Loucy (cell line): ENCODE data around the gene FEZ2.

Experiments
- H2AFZ ChIP-seq: fragments of 200-600 bp; sonication (generic); 2 replicates; pipeline ENCODE4 v1.6.0; 2016; ENCODE audit warnings: antibody characterized with exemption, mild to moderate bottlenecking, low read length, moderate library complexity
- H3F3A ChIP-seq: fragments of 200-600 bp; 2 replicates; pipeline ENCODE4 v1.6.0; 2016; ENCODE audit warnings: antibody characterized with exemption, low read depth, mild to moderate bottlenecking
- H3K27me3 ChIP-seq: fragments of 200-600 bp; sonication (generic); 2 replicates; pipeline ENCODE4 v1.6.1; 2014; ENCODE audit warnings: low read length, mild to moderate bottlenecking; ENCODE audit not compliant: insufficient read depth, poor library complexity, severe bottlenecking
- H3K36me3 ChIP-seq: fragments of 200-600 bp; sonication (generic); 2 replicates; pipeline ENCODE4 v1.6.1; 2016; ENCODE audit warnings: low read length; ENCODE audit not compliant: insufficient read depth
- H3K4me1 ChIP-seq: fragments of 200-600 bp; sonication (generic); 2 replicates; pipeline ENCODE4 v1.5.1; 2014; ENCODE audit warnings: low read length, mild to moderate bottlenecking; ENCODE audit not compliant: insufficient read depth, poor library complexity, severe bottlenecking
- H3K4me2 ChIP-seq: fragments of 200-600 bp; sonication (generic); 2 replicates; pipeline ENCODE4 v1.6.0; 2014; ENCODE audit warnings: antibody characterized with exemption, low read length, low read depth, mild to moderate bottlenecking; ENCODE audit not compliant: poor library complexity, severe bottlenecking
- H3K4me3 ChIP-seq: fragments of 200-600 bp; sonication (generic); 2 replicates; pipeline ENCODE4 v1.5.1; 2014; ENCODE audit warnings: low read length, mild to moderate bottlenecking, mixed read lengths; ENCODE audit not compliant: poor library complexity, severe bottlenecking
- H3K79me2 ChIP-seq: fragments of 200-600 bp; sonication (generic); 2 replicates; pipeline ENCODE4 v1.6.1; 2014; ENCODE audit warnings: low read length; ENCODE audit not compliant: insufficient read depth
- H3K9ac ChIP-seq: fragments of 200-600 bp; sonication (generic); 2 replicates; pipeline ENCODE4 v1.6.0; 2014; ENCODE audit warnings: mild to moderate bottlenecking, low read depth, low read length, moderate library complexity; ENCODE audit not compliant: poor library complexity, severe bottlenecking
- H3K9me2 ChIP-seq: fragments of 200-600 bp; sonication (generic); replicated peaks from 2 replicates; pipeline ENCODE4 v1.6.1; 2016; ENCODE audit warnings: low read depth, low read length, mixed read lengths
- H3K9me3 ChIP-seq: fragments of 200-600 bp; sonication (generic); 2 replicates; pipeline ENCODE4 v1.6.1; 2014; ENCODE audit warnings: mild to moderate bottlenecking, antibody characterized with exemption, low read length, low read depth; ENCODE audit not compliant: insufficient read depth
- H4K20me1 ChIP-seq: fragments of 200-600 bp; sonication (generic); 2 replicates; pipeline ENCODE4 v1.6.0; 2014; ENCODE audit warnings: antibody characterized with exemption, low read length, mild to moderate bottlenecking; ENCODE audit not compliant: insufficient read depth, poor library complexity, severe bottlenecking
- EZH2phosphoT487 ChIP-seq: fragments of 200-600 bp; IDR thresholded peaks from 2 replicates; pipeline ENCODE4 v1.6.1; 2018; ENCODE audit warnings: antibody characterized with exemption, mild to moderate bottlenecking, moderate library complexity, borderline replicate concordance
- TF ChIP-seq, protein P1 (sequence below): fragments of 200-600 bp; sonication (generic); conservative IDR thresholded peaks from 2 replicates; pipeline ENCODE4 v1.5.1; 2014; ENCODE audit warnings: mild to moderate bottlenecking, antibody characterized with exemption, low read length

FEZ2 gene

DNA sequence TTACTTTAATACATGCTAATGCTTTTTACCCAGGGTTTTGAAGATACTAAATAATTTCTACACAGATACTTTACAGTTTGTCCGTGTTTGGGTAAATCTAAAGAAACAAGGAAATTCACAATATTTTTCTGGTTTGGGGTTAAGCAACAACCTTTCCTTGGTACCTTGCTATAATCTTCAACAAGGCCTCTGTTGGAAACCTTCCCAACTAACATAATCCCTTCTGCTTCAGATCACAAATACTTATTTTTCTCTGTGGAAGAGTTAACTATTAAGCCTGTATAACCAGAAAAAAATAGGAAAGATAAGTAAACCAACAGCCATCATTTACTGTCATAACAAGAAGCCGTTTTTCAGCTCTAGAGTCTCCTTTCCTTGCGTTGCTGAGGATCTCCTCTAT, 15.0 kb downstream of the FEZ2 start:
- Histone ChIP-seq H3K4me1 (peaks cover 7% of the 10 kb centered on the region), H3K79me2 (0 out of 2 replicates have a peak, but pooled peaks cover 4% of the 10 kb centered on the region), H3F3A (no peaks in the 10 kb centered on the region), H3K27me3 (no peaks in the 10 kb centered on the region), H4K20me1 (no peaks in the 10 kb centered on the region), H3K9me3 (no peaks in the 10 kb centered on the region), H3K36me3 (peaks cover 78% of the 10 kb centered on the region), H3K4me2 (no peak overlapping the region), H3K9ac (no peak overlapping the region), H2AFZ (no peak overlapping the region), H3K9me2 (no peaks in the 10 kb centered on the region), H3K4me3 (no peak overlapping the region)
- no peak for TF ChIP-seq EZH2phosphoT487
- TF ChIP-seq, protein P1, sequence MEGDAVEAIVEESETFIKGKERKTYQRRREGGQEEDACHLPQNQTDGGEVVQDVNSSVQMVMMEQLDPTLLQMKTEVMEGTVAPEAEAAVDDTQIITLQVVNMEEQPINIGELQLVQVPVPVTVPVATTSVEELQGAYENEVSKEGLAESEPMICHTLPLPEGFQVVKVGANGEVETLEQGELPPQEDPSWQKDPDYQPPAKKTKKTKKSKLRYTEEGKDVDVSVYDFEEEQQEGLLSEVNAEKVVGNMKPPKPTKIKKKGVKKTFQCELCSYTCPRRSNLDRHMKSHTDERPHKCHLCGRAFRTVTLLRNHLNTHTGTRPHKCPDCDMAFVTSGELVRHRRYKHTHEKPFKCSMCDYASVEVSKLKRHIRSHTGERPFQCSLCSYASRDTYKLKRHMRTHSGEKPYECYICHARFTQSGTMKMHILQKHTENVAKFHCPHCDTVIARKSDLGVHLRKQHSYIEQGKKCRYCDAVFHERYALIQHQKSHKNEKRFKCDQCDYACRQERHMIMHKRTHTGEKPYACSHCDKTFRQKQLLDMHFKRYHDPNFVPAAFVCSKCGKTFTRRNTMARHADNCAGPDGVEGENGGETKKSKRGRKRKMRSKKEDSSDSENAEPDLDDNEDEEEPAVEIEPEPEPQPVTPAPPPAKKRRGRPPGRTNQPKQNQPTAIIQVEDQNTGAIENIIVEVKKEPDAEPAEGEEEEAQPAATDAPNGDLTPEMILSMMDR, result no peak

DNA sequence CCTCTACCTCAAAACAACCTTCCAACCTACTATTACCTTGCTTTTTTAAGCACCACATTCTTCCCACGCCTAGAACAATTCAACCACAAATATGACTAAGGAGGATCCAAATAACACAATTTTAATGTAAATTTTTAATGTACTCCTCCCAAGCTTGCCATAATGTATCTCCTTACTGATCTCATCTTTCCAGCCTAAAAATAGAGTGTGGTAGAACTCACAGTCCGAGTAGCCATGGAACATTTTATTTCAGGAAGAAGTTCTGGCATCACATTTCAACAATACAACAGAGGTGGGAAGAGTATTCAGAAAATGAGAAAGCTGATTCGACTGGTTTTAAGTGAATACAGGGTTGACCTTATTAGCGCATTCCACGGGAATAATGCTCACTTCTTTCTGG, 15.4 kb downstream of the FEZ2 start:
- H3K4me3 ChIP-seq, result no peak overlapping the region
- H3K9me3 ChIP-seq, result no peaks in the 10 kb centered on the region
- no peak overlapping the region for H3K4me2 ChIP-seq
- H4K20me1 ChIP-seq, result no peaks in the 10 kb centered on the region
- no peak overlapping the region for H2AFZ ChIP-seq
- no peak for TF ChIP-seq EZH2phosphoT487
- TF ChIP-seq, protein P1, result no peak
- H3K9ac ChIP-seq, result no peak overlapping the region
- no peaks in the 10 kb centered on the region for H3K27me3 ChIP-seq
- peaks cover 7% of the 10 kb centered on the region for H3K4me1 ChIP-seq
- 0 out of 2 replicates have a peak, but pooled peaks cover 4% of the 10 kb centered on the region for H3K79me2 ChIP-seq
- no peaks in the 10 kb centered on the region for H3K9me2 ChIP-seq
- peaks cover 79% of the 10 kb centered on the region for H3K36me3 ChIP-seq
- no peaks in the 10 kb centered on the region for H3F3A ChIP-seq

DNA sequence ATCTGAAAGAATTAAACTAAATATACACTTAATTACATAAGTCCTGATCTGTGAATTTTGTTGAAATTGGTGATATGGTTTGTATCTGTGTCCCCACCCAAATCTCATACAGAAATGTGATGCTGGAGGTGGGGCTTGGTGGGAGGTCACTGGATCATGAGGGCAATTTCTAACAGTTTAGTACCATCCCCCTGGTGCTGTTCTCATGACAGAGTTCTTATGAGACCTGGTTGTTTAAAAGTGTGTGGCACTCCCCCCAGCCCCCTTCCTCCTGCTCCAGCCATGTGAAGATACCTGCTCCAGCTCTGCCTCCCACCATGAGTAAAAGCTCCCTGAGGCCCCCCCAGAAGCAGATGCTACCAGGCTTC, 18.7 kb downstream of the FEZ2 start:
- no peak overlapping the region for H3K4me2 ChIP-seq
- no peaks in the 10 kb centered on the region for H4K20me1 ChIP-seq
- peaks cover 7% of the 10 kb centered on the region for H3K4me1 ChIP-seq
- no peaks in the 10 kb centered on the region for H3K79me2 ChIP-seq
- H3K36me3 ChIP-seq, result peaks cover 89% of the 10 kb centered on the region
- H3K9me3 ChIP-seq, result no peaks in the 10 kb centered on the region
- no peaks in the 10 kb centered on the region for H3F3A ChIP-seq
- no peak overlapping the region for H2AFZ ChIP-seq
- H3K27me3 ChIP-seq, result no peaks in the 10 kb centered on the region
- no peak overlapping the region for H3K4me3 ChIP-seq
- TF ChIP-seq, protein P1, result no peak
- TF ChIP-seq EZH2phosphoT487, result no peak
- no peaks in the 10 kb centered on the region for H3K9me2 ChIP-seq
- H3K9ac ChIP-seq, result no peak overlapping the region
